Activated CD4-positive, alpha-beta memory T cell treated with anti-CD3 and anti-CD28 coated beads, Interleukin-2, amount 10 ng/mL, durations not matched to agents 7 days and 5 days (primary cell): ENCODE data around the gene C15orf40. TPM values are rescaled to one million over a fixed set of nuclear protein-coding genes. Genes with fewer than 3 reads are reported as not detected.

Experiments used
- CTCF ChIA-PET: fragments of 350-600 bp; sonication (Branson Sonifier 250); formaldehyde crosslinking; loops from one replicate; lab custom pipeline; 2021; ENCODE audit warnings: antibody characterized with exemption, inconsistent platforms; lab: Charles Lee
- POLR2A ChIA-PET: fragments of 350-600 bp; sonication (Branson Sonifier 250); formaldehyde crosslinking; loops from one replicate; lab custom pipeline; 2021; ENCODE audit warnings: antibody characterized with exemption; lab: Charles Lee
- DNase-seq: peaks from one replicate; pipeline ENCODE4 v3.0.0-alpha.2; 2020
- H3K27ac Mint-ChIP-seq: one replicate; pipeline ENCODE4 v1.8.0; 2021; ENCODE audit warnings: mild to moderate bottlenecking, mixed read lengths
- H3K27me3 Mint-ChIP-seq: one replicate; pipeline ENCODE4 v1.8.0; 2021; ENCODE audit warnings: mixed read lengths
- H3K36me3 Mint-ChIP-seq: one replicate; pipeline ENCODE4 v1.8.0; 2021; ENCODE audit warnings: low read depth, mixed read lengths
- H3K4me1 Mint-ChIP-seq: one replicate; pipeline ENCODE4 v1.8.0; 2021; ENCODE audit warnings: mixed read lengths
- H3K4me3 Mint-ChIP-seq: one replicate; pipeline ENCODE4 v1.8.0; 2021; ENCODE audit warnings: mild to moderate bottlenecking, mixed read lengths
- H3K9me3 Mint-ChIP-seq: one replicate; pipeline ENCODE4 v1.8.0; 2021; ENCODE audit warnings: mixed read lengths
- total RNA-seq, 2 experiments: library from RNA; stranded (reverse); gene quantifications; one replicate each; pipeline ENCODE4 v1.2.3, GENCODE V29; 2021

Gene C15orf40
- total RNA-seq, 2 experiments from 2014 or later, result 23.8 to 25.5 TPM

GRCh38 chr15:82986442-82986780 is 25.0 kb downstream of the C15orf40 start:
- Mint-ChIP-seq H3K4me3 (peak overlapping the region; percentile 95), H3K27me3 (no peaks in the 10 kb centered on the region), H3K9me3 (no peaks in the 10 kb centered on the region), H3K4me1 (peaks cover 37% of the 10 kb centered on the region), H3K27ac (peak overlapping the region; percentile 91), H3K36me3 (peaks cover 40% of the 10 kb centered on the region)
- POLR2A ChIA-PET, result interaction anchor here (0.8 to 2.9 kb wide), 20 partner anchors 14 to 450 kb away, joined by 3 to 29 read pairs (median 6); partner anchors contain the start of genes BTBD1, C15orf40, RPS17 and WHAMM
- no peak for DNase-seq
- CTCF ChIA-PET, result interaction anchor here (0.6 to 3.6 kb wide), 9 partner anchors 14 to 446 kb away, joined by 3 to 22 read pairs (median 6); partner anchors contain the start of genes C15orf40 and RPS17

GRCh38 chr15:82985688-82986441 is 25.6 kb downstream of the C15orf40 start, which contains the start of gene RAMAC:
Gene RAMAC (plus strand): TSS chr15:82986210. CDS start chr15:82989019, 2,809 bp downstream.
- Mint-ChIP-seq H3K9me3 (no peaks in the 10 kb centered on the region), H3K27me3 (no peaks in the 10 kb centered on the region), H3K4me1 (peaks cover 37% of the 10 kb centered on the region), H3K4me3 (peak within 1 kb of the TSS; percentile 95), H3K36me3 (peaks cover 39% of the 10 kb centered on the region), H3K27ac (peak within 1 kb of the TSS; percentile 91)
- DNase-seq, result peak; percentile 93
- CTCF ChIA-PET, result interaction anchor here (1.0 to 3.6 kb wide), 8 partner anchors 14 to 455 kb away, joined by 3 to 22 read pairs (median 7); partner anchors contain the start of genes C15orf40 and RPS17
- POLR2A ChIA-PET, result interaction anchor here (0.8 to 2.9 kb wide), 21 partner anchors 14 to 450 kb away, joined by 3 to 29 read pairs (median 7); partner anchors contain the start of genes BTBD1, C15orf40, RPS17 and WHAMM

GRCh38 chr15:82980981-82981380 is 30.5 kb downstream of the C15orf40 start:
- Mint-ChIP-seq H3K36me3 (peaks cover 6% of the 10 kb centered on the region), H3K9me3 (no peaks in the 10 kb centered on the region), H3K27me3 (no peaks in the 10 kb centered on the region), H3K4me1 (peaks cover 15% of the 10 kb centered on the region), H3K4me3 (no peak overlapping the region), H3K27ac (no peak overlapping the region)
- POLR2A ChIA-PET, result no interaction called here
- CTCF ChIA-PET, result no interaction called here
- no peak for DNase-seq

- H3K9me3 Mint-ChIP-seq, result no peaks in the 10 kb centered on the region
- peaks cover 6% of the 10 kb centered on the region for H3K36me3 Mint-ChIP-seq
- H3K27ac Mint-ChIP-seq, result no peak overlapping the region
- ChIA-PET POLR2A (no interaction called here), CTCF (no interaction called here)
- no peaks in the 10 kb centered on the region for H3K27me3 Mint-ChIP-seq
- DNase-seq, result no peak
- no peak overlapping the region for H3K4me3 Mint-ChIP-seq
- peaks cover 4% of the 10 kb centered on the region for H3K4me1 Mint-ChIP-seq
Measured at GRCh38 chr15:82979726-82980125, 31.7 kb downstream of the C15orf40 start.

GRCh38 chr15:82978438-82978837 is 33.0 kb downstream of the C15orf40 start:
- no peak for DNase-seq
- H3K4me1 Mint-ChIP-seq, result no peaks in the 10 kb centered on the region
- peaks cover 3% of the 10 kb centered on the region for H3K36me3 Mint-ChIP-seq
- ChIA-PET CTCF (no interaction called here), POLR2A (no interaction called here)
- no peak overlapping the region for H3K27ac Mint-ChIP-seq
- no peak overlapping the region for H3K4me3 Mint-ChIP-seq
- no peaks in the 10 kb centered on the region for H3K27me3 Mint-ChIP-seq
- no peaks in the 10 kb centered on the region for H3K9me3 Mint-ChIP-seq

- no peaks in the 10 kb centered on the region for H3K4me1 Mint-ChIP-seq
- H3K9me3 Mint-ChIP-seq, result no peaks in the 10 kb centered on the region
- ChIA-PET POLR2A (no interaction called here), CTCF (no interaction called here)
- H3K36me3 Mint-ChIP-seq, result peaks cover 3% of the 10 kb centered on the region
- H3K27ac Mint-ChIP-seq, result no peak overlapping the region
- no peaks in the 10 kb centered on the region for H3K27me3 Mint-ChIP-seq
- DNase-seq, result no peak
- H3K4me3 Mint-ChIP-seq, result no peak overlapping the region
Measured at GRCh38 chr15:82977076-82977475, 34.4 kb downstream of the C15orf40 start.

GRCh38 chr15:82972990-82973389 is 38.4 kb downstream of the C15orf40 start:
- ChIA-PET POLR2A (no interaction called here), CTCF (no interaction called here)
- Mint-ChIP-seq H3K4me3 (no peak overlapping the region), H3K9me3 (no peaks in the 10 kb centered on the region), H3K4me1 (peaks cover 2% of the 10 kb centered on the region), H3K27me3 (peaks cover 21% of the 10 kb centered on the region), H3K27ac (no peak overlapping the region), H3K36me3 (no peaks in the 10 kb centered on the region)
- no peak for DNase-seq

- ChIA-PET POLR2A (interaction anchor here (1.3 kb wide), 1 partner anchor 15 kb away, joined by 5 read pairs; the partner anchor contains the start of gene RAMAC), CTCF (interaction anchor here (0.6 to 1.8 kb wide), 2 partner anchors 29 to 181 kb away, joined by 3 to 4 read pairs; no protein-coding TSS in a partner anchor)
- no peak for DNase-seq
- Mint-ChIP-seq H3K4me3 (no peak overlapping the region), H3K27me3 (peaks cover 25% of the 10 kb centered on the region), H3K27ac (no peak overlapping the region), H3K4me1 (peaks cover 15% of the 10 kb centered on the region), H3K9me3 (no peaks in the 10 kb centered on the region), H3K36me3 (no peaks in the 10 kb centered on the region)
Measured at GRCh38 chr15:82971218-82971984, 40.0 kb downstream of the C15orf40 start.

- ChIA-PET POLR2A (interaction anchor here (1.3 kb wide), 1 partner anchor 16 kb away, joined by 5 read pairs; the partner anchor contains the start of gene RAMAC), CTCF (interaction anchor here (0.6 to 1.8 kb wide), 2 partner anchors 29 to 182 kb away, joined by 3 to 4 read pairs; no protein-coding TSS in a partner anchor)
- Mint-ChIP-seq H3K4me1 (peaks cover 22% of the 10 kb centered on the region), H3K9me3 (no peaks in the 10 kb centered on the region), H3K27ac (no peak overlapping the region), H3K27me3 (peaks cover 25% of the 10 kb centered on the region), H3K36me3 (no peaks in the 10 kb centered on the region), H3K4me3 (no peak overlapping the region)
- no peak for DNase-seq
Measured at GRCh38 chr15:82970696-82971095, 40.7 kb downstream of the C15orf40 start.

GRCh38 chr15:82970078-82970686 is 41.3 kb downstream of the C15orf40 start:
- Mint-ChIP-seq H3K4me1 (peaks cover 25% of the 10 kb centered on the region), H3K36me3 (no peaks in the 10 kb centered on the region), H3K27ac (no peak overlapping the region), H3K27me3 (peaks cover 25% of the 10 kb centered on the region), H3K4me3 (no peak overlapping the region), H3K9me3 (no peaks in the 10 kb centered on the region)
- DNase-seq, result no peak
- POLR2A ChIA-PET, result interaction anchor here (1.3 kb wide), 1 partner anchor 16 kb away, joined by 5 read pairs; the partner anchor contains the start of gene RAMAC
- CTCF ChIA-PET, result no interaction called here

GRCh38 chr15:82969353-82969752 is 42.1 kb downstream of the C15orf40 start:
- Mint-ChIP-seq H3K27ac (no peak overlapping the region), H3K4me1 (peaks cover 25% of the 10 kb centered on the region), H3K4me3 (no peak overlapping the region), H3K27me3 (peaks cover 25% of the 10 kb centered on the region), H3K9me3 (no peaks in the 10 kb centered on the region), H3K36me3 (no peaks in the 10 kb centered on the region)
- ChIA-PET POLR2A (interaction anchor here (1.0 to 1.7 kb wide), 2 partner anchors 17 to 20 kb away, joined by 4 to 12 read pairs; partner anchors contain the start of gene RAMAC), CTCF (interaction anchor here (1.0 kb wide), 1 partner anchor 280 kb away, joined by 3 read pairs; no protein-coding TSS in a partner anchor)
- DNase-seq, result no peak

GRCh38 chr15:82968066-82968465 is 43.4 kb downstream of the C15orf40 start:
- DNase-seq, result no peak
- Mint-ChIP-seq H3K27ac (no peak overlapping the region), H3K36me3 (no peaks in the 10 kb centered on the region), H3K9me3 (no peaks in the 10 kb centered on the region), H3K4me1 (peaks cover 25% of the 10 kb centered on the region), H3K27me3 (peaks cover 28% of the 10 kb centered on the region), H3K4me3 (no peak overlapping the region)
- ChIA-PET POLR2A (interaction anchor here (1.5 to 1.8 kb wide), 3 partner anchors 17 to 158 kb away, joined by 4 to 12 read pairs (median 7); partner anchors contain the start of gene RAMAC), CTCF (no interaction called here)
